GM12874 (cell line): ENCODE results near the gene PCBP1.

Experiments used
- TF ChIP-seq, protein P1 (sequence below): IDR thresholded peaks from 2 replicates; pipeline ENCODE4 v1.5.1; 2011; ENCODE audit warnings: low read depth, mild to moderate bottlenecking, control low read depth, low read length, moderate library complexity; ENCODE audit not compliant: insufficient read depth

PCBP1 gene

DNA sequence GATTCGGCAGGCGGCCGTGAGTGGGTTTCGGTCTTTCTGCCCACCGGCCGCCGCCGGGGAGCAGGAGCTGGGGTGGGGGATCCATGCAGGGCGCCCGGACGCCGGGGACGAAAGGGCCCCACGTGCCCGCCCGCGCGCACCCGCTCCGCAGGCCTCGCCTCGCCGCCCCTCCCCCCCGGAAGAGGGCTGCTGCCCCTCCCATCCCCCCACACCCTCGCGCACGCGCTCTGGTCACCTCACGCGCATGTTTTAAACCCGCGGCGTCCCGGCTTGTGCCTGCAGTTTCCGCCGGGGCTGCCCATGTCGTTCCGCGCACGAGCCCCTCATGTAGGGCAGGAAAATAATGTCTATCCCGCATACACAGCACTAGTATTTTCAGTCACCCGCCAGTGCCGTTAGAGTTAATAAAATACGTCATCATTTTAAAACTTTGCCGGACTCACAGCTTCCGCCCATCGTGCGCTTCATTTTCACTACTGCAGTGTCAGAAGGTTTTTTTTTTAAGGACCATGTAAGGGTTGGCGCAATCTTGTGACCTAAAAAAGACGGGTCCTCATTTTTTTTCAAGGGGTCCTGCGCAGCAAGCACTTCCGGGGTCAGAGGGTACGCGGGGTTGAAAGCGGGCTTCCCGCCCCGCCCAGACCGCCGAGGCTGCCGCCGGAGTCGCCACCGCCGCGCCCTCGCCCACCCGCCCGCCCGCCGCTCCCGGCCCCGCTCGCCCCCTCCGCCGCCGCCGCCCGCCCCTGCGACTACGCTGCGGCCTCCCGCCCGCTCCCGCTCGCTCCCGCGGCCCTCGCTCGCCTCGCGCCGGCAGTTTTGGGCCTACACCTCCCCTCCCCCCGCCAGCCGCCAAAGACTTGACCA, at the start of gene PCBP1:
TSS of gene PCBP1 (plus strand) at position 640 of the 864 bp plus-strand sequence. CDS start 267 bp downstream, outside the sequence.
- TF ChIP-seq, protein P1, sequence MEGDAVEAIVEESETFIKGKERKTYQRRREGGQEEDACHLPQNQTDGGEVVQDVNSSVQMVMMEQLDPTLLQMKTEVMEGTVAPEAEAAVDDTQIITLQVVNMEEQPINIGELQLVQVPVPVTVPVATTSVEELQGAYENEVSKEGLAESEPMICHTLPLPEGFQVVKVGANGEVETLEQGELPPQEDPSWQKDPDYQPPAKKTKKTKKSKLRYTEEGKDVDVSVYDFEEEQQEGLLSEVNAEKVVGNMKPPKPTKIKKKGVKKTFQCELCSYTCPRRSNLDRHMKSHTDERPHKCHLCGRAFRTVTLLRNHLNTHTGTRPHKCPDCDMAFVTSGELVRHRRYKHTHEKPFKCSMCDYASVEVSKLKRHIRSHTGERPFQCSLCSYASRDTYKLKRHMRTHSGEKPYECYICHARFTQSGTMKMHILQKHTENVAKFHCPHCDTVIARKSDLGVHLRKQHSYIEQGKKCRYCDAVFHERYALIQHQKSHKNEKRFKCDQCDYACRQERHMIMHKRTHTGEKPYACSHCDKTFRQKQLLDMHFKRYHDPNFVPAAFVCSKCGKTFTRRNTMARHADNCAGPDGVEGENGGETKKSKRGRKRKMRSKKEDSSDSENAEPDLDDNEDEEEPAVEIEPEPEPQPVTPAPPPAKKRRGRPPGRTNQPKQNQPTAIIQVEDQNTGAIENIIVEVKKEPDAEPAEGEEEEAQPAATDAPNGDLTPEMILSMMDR, result no peak

GRCh38 chr2:70039366-70039765, 47.9 kb upstream of the PCBP1 start:
- TF ChIP-seq, protein P1, result no peak

DNA sequence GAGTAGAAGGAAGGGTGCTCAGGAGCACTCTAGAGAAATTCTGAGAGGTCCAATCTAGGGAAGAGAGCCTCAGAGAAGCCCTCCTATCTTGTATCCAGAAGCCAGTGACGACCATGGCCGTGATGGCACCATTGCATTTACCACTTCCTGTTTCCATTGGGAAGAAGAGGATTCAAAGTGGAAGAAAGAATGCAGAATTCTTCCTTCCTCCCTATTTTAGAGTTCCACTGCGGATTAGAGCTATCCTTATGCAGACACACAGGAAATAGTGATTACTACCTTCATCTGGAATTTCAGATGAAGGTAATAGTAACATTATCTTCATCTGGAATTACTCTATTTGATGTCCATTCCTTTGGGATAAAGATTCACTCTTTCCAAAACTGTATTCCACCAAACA, 45.6 kb upstream of the PCBP1 start:
- TF ChIP-seq, protein P1, result no peak

- TF ChIP-seq, protein P1, result no peak
Measured at GRCh38 chr2:70042246-70042645, 45.0 kb upstream of the PCBP1 start.

GRCh38 chr2:70043252-70043875, 43.9 kb upstream of the PCBP1 start:
- TF ChIP-seq, protein P1, result no peak

GRCh38 chr2:70044290-70045040, 42.8 kb upstream of the PCBP1 start:
- TF ChIP-seq, protein P1, result no peak

GRCh38 chr2:70045405-70045804, 41.9 kb upstream of the PCBP1 start:
- TF ChIP-seq, protein P1, result no peak
